IMR-90 (cell line): ENCODE results near the gene WIPF2. TPM values are rescaled to one million over a fixed set of nuclear protein-coding genes. Genes with fewer than 3 reads are reported as not detected.
A peak's percentile ranks its signal among the peaks of the same experiment; 100 is the strongest.

Experiments
- ATAC-seq: fragments of 200-7000 bp; cut with Tn5 transposase; 2 replicates; pipeline ENCODE4 v1.9.1; 2020; ENCODE audit warnings: low read depth, mild to moderate bottlenecking, moderate library complexity
- BruUV-seq: library from RNA; stranded (reverse); fragments of 400-500 nt; replicated peaks from 2 replicates; lab custom pipeline; 2021; lab: Mats Ljungman, UMichigan
- CTCF ChIA-PET: fragments of 300-600 bp; formaldehyde crosslinking; extraction: SDS; loops from one replicate; lab custom pipeline; 2021; ENCODE audit warnings: antibody characterized with exemption; lab: Yijun Ruan, JAX
- POLR2A ChIA-PET: fragments of 300-600 bp; sonication (Branson Sonifier 250); formaldehyde crosslinking; loops from one replicate; lab custom pipeline; 2022; ENCODE audit warnings: antibody characterized with exemption; ENCODE audit not compliant: unreplicated experiment; lab: Charles Lee
- DNase-seq: peaks from one replicate; pipeline ENCODE4 v3.0.0; 2013
- H2AFZ ChIP-seq: replicated peaks from 2 replicates; pipeline ENCODE3; 2013; ENCODE audit warnings: low read length, mild to moderate bottlenecking; ENCODE audit not compliant: poor library complexity
- H2AK5ac ChIP-seq: 2 replicates; pipeline ENCODE4 v1.6.1; 2013; ENCODE audit warnings: low read depth, low read length, inconsistent platforms
- H2AK9ac ChIP-seq: replicated peaks from 2 replicates; pipeline ENCODE3; 2013; ENCODE audit warnings: mild to moderate bottlenecking, low read depth, low read length, moderate library complexity; ENCODE audit not compliant: poor library complexity
- H2BK120ac ChIP-seq: 2 replicates; pipeline ENCODE4 v1.6.1; 2013; ENCODE audit warnings: low read depth, low read length, inconsistent platforms
- H2BK15ac ChIP-seq: 3 replicates; pipeline ENCODE4 v1.6.1; 2013; ENCODE audit warnings: low read depth, low read length, inconsistent platforms
- H2BK20ac ChIP-seq: 2 replicates; pipeline ENCODE4 v1.6.1; 2013; ENCODE audit warnings: low read depth, mild to moderate bottlenecking, inconsistent platforms, low read length, moderate library complexity
- H2BK5ac ChIP-seq: 2 replicates; pipeline ENCODE4 v1.6.1; 2013; ENCODE audit warnings: mild to moderate bottlenecking, low read depth, low read length, inconsistent platforms; ENCODE audit not compliant: poor library complexity, severe bottlenecking
- H3K14ac ChIP-seq: replicated peaks from 2 replicates; pipeline ENCODE4 v1.6.1; 2013; ENCODE audit warnings: low read depth, low read length, inconsistent platforms
- H3K18ac ChIP-seq: 2 replicates; pipeline ENCODE4 v1.6.1; 2013; ENCODE audit warnings: low read depth, low read length, control low read depth
- H3K23ac ChIP-seq: 2 replicates; pipeline ENCODE4 v1.6.1; 2013; ENCODE audit warnings: low read depth, low read length, inconsistent platforms
- H3K27ac ChIP-seq: 2 replicates; pipeline ENCODE4 v1.5.1; 2013; ENCODE audit warnings: mild to moderate bottlenecking, control low read depth, low read length; ENCODE audit not compliant: insufficient read depth
- H3K27me3 ChIP-seq: 2 replicates; pipeline ENCODE4 v1.6.1; 2013; ENCODE audit warnings: low read length; ENCODE audit not compliant: control insufficient read depth, insufficient read depth
- H3K36me3 ChIP-seq: 2 replicates; pipeline ENCODE4 v1.6.1; 2013; ENCODE audit warnings: low read length, mixed read lengths; ENCODE audit not compliant: control insufficient read depth, insufficient read depth
- H3K4ac ChIP-seq: 2 replicates; pipeline ENCODE4 v1.6.1; 2013; ENCODE audit warnings: low read depth, low read length, inconsistent platforms
- H3K4me1 ChIP-seq: 2 replicates; pipeline ENCODE4 v1.6.1; 2013; ENCODE audit warnings: low read length, mixed read lengths; ENCODE audit not compliant: control insufficient read depth, insufficient read depth
- H3K4me2 ChIP-seq: 2 replicates; pipeline ENCODE4 v1.6.1; 2013; ENCODE audit warnings: low read depth, mild to moderate bottlenecking, control low read depth, low read length, moderate library complexity
- H3K4me3 ChIP-seq: 2 replicates; pipeline ENCODE4 v1.5.1; 2013; ENCODE audit warnings: low read depth, mild to moderate bottlenecking, control low read depth, low read length, moderate library complexity; ENCODE audit not compliant: insufficient read depth
- H3K56ac ChIP-seq: 2 replicates; pipeline ENCODE4 v1.6.1; 2013; ENCODE audit warnings: low read length, inconsistent platforms; ENCODE audit not compliant: insufficient read depth; ENCODE audit errors: extremely low read depth
- H3K79me1 ChIP-seq, 2 experiments: 2 replicates each; pipeline ENCODE4 v1.6.1; 2013; ENCODE audit warnings: low read length in 2 of 2, inconsistent platforms in 1 of 2, low read depth in 1 of 2
- H3K9ac ChIP-seq: 2 replicates; pipeline ENCODE4 v1.6.1; 2013; ENCODE audit warnings: low read depth, low read length, control low read depth
- H3K9me1 ChIP-seq: 2 replicates; pipeline ENCODE4 v1.6.1; 2013; ENCODE audit warnings: low read length, inconsistent platforms; ENCODE audit not compliant: insufficient read depth
- H3K9me3 ChIP-seq: 2 replicates; pipeline ENCODE4 v1.6.1; 2013; ENCODE audit warnings: low read length; ENCODE audit not compliant: control insufficient read depth, insufficient read depth
- H4K20me1 ChIP-seq: 2 replicates; pipeline ENCODE4 v1.6.1; 2013; ENCODE audit warnings: low read length, inconsistent platforms; ENCODE audit not compliant: insufficient read depth
- H4K5ac ChIP-seq: 2 replicates; pipeline ENCODE4 v1.6.1; 2013; ENCODE audit warnings: mild to moderate bottlenecking, low read depth, low read length, control low read depth
- H4K8ac ChIP-seq, 2 experiments: 2 replicates each; pipeline ENCODE4 v1.6.1; 2013; ENCODE audit warnings: low read depth in 2 of 2, low read length in 2 of 2, control low read depth in 1 of 2, inconsistent platforms in 1 of 2
- H4K91ac ChIP-seq: 2 replicates; pipeline ENCODE4 v1.6.1; 2013; ENCODE audit warnings: low read depth, low read length, inconsistent platforms; ENCODE audit not compliant: insufficient read depth
- CEBPB ChIP-seq: IDR thresholded peaks from 2 replicates; pipeline ENCODE4 v1.6.1; 2012; ENCODE audit warnings: low read depth, low read length, improper control_type of control experiment
- CHD1 ChIP-seq: IDR thresholded peaks from 2 replicates; pipeline ENCODE4 v1.6.1; 2012; ENCODE audit warnings: low read depth, low read length, improper control_type of control experiment
- CTCF ChIP-seq: conservative IDR thresholded peaks from 2 replicates; pipeline ENCODE4 v1.5.1; 2012; ENCODE audit warnings: mild to moderate bottlenecking, low read depth, low read length, improper control_type of control experiment
- ELK1 ChIP-seq: fragments of 150-350 bp; IDR thresholded peaks from 2 replicates; pipeline ENCODE4 v1.6.1; 2016; ENCODE audit warnings: low read depth, mild to moderate bottlenecking, low read length, moderate library complexity, borderline replicate concordance
- MAFK ChIP-seq: IDR thresholded peaks from 2 replicates; pipeline ENCODE4 v1.6.1; 2012; ENCODE audit warnings: low read depth, low read length, improper control_type of control experiment
- MXI1 ChIP-seq: IDR thresholded peaks from 2 replicates; pipeline ENCODE4 v1.6.1; 2012; ENCODE audit warnings: low read depth, mild to moderate bottlenecking, low read length, moderate library complexity, borderline replicate concordance
- POLR2A ChIP-seq: IDR thresholded peaks from 2 replicates; pipeline ENCODE4 v1.6.1; 2012; ENCODE audit warnings: mild to moderate bottlenecking, low read depth, low read length
- RFX5 ChIP-seq: IDR thresholded peaks from 2 replicates; pipeline ENCODE4 v1.8.0; 2012; ENCODE audit warnings: low read depth, mild to moderate bottlenecking, low read length, moderate library complexity
- SMC3 ChIP-seq: fragments of 150-350 bp; IDR thresholded peaks from 2 replicates; pipeline ENCODE4 v1.6.1; 2016; ENCODE audit warnings: low read depth, mild to moderate bottlenecking, antibody characterized with exemption, low read length, moderate library complexity
- WGBS, 2 experiments: methylation state at CpG; one replicate each; pipeline versions ENCODE4 v1.1.5 to v1.1.7; 2013; ENCODE audit warnings: missing lambda C conversion rate in 2 of 2; ENCODE audit not compliant: insufficient read length in 1 of 2; ENCODE audit errors: extremely low coverage in 2 of 2; 5-methylcytosine and 5-hydroxymethylcytosine counted together
- dilution Hi-C: fragments of 300-500 bp; cut with HindIII; formaldehyde crosslinking; loops from one replicate; pipeline ENCODE4 v1.14.3; 2018; ENCODE audit warnings: low sequenced_read_pairs; ENCODE audit not compliant: unreplicated experiment
- in situ Hi-C: fragments of 300-500 bp; cut with MboI; formaldehyde crosslinking; loops from 3 replicates; pipeline ENCODE4 v1.14.3; 2019; ENCODE audit warnings: low sequenced_read_pairs, inconsistent platforms, mixed read lengths
- intact Hi-C: fragments of 100-400 bp; cut with micrococcal nuclease; formaldehyde crosslinking; loops from 2 replicates; pipeline ENCODE4 v1.10.0; 2022
- polyA plus RNA-seq, 3 experiments: library from polyadenylated mRNA; depleted of rRNA; stranded (reverse); fragments of >200 nt; gene quantifications; 2 replicates each; pipeline ENCODE4 v1.2.3, GENCODE V29; 2012; ENCODE audit warnings: low replicate concordance in 1 of 3
- total RNA-seq: library from RNA; depleted of rRNA; stranded (reverse); fragments of >200 nt; gene quantifications from 2 replicates; pipeline ENCODE4 v1.2.3, GENCODE V29; 2012

WIPF2 gene
- total and polyA plus RNA-seq, 2 of the 4 experiments (the other 2 are of a cell fraction) = 2.0 to 8.9 TPM

GRCh38 chr17:40309031-40309948, 90.2 kb downstream of the WIPF2 start, which contains the start of gene RARA:
TSS of gene RARA (plus strand) at chr17:40309180. CDS start at chr17:40331219, 22,039 bp downstream.
- peak within 1 kb of the TSS; percentile 41 for H3K4me3 ChIP-seq
- TF ChIP-seq SMC3 (no peak), ELK1 (no peak), CHD1 (no peak), POLR2A (no peak), RFX5 (no peak), MAFK (no peak), CEBPB (peak; percentile 57), MXI1 (no peak), CTCF (no peak)
- H3K18ac ChIP-seq = peak within 1 kb of the TSS; percentile 5
- H3K9me1 ChIP-seq = peaks cover 23% of the 10 kb centered on the region
- no peaks in the 10 kb centered on the region for H3K27me3 ChIP-seq
- H3K9me3 ChIP-seq = no peaks in the 10 kb centered on the region
- H2BK5ac ChIP-seq = no peak within 1 kb of the TSS
- H3K23ac ChIP-seq = peak within 1 kb of the TSS; percentile 43
- no TSS peak for BruUV-seq
- H2BK15ac ChIP-seq = peak within 1 kb of the TSS; percentile 47; the same call in 2 of the 3 replicates
- intact Hi-C loops (no loop called here), in situ Hi-C loops (no loop called here), dilution Hi-C loops (no loop called here)
- peak within 1 kb of the TSS; percentile 57; the same call in 1 of the 2 replicates for H2BK120ac ChIP-seq
- peaks cover 4% of the 10 kb centered on the region; the same call in 1 of the 2 replicates for H4K20me1 ChIP-seq
- no peaks in the 10 kb centered on the region for H3K36me3 ChIP-seq
- H4K8ac ChIP-seq = peak within 1 kb of the TSS; percentile 38 to 39; a peak in 2 of 4 replicates
- H4K5ac ChIP-seq = no peak within 1 kb of the TSS; the same call in 1 of the 2 replicates
- peak within 1 kb of the TSS; percentile 45 for H2BK20ac ChIP-seq
- H2AFZ ChIP-seq = peak within 1 kb of the TSS; percentile 88
- peak within 1 kb of the TSS; percentile 39; the same call in 1 of the 2 replicates for H4K91ac ChIP-seq
- H2AK5ac ChIP-seq = peak within 1 kb of the TSS; percentile 56; the same call in 1 of the 2 replicates
- H3K27ac ChIP-seq = no peak within 1 kb of the TSS; the same call in 1 of the 2 replicates
- H2AK9ac ChIP-seq = peak within 1 kb of the TSS; percentile 47
- CTCF ChIA-PET = interaction anchor here (1.0 kb wide), 1 partner anchor 8 kb away, joined by 3 read pairs; no protein-coding TSS in a partner anchor
- H3K56ac ChIP-seq = no peak within 1 kb of the TSS
- H3K14ac ChIP-seq = peak within 1 kb of the TSS; percentile 74
- peak within 1 kb of the TSS; percentile 68 for H3K4ac ChIP-seq
- DNase-seq (no peak), ATAC-seq (peak; percentile 33; the same call in 1 of the 2 replicates)
- H3K9ac ChIP-seq = peak within 1 kb of the TSS; percentile 56; the same call in 1 of the 2 replicates
- POLR2A ChIA-PET = interaction anchor here (0.5 to 0.9 kb wide), 2 partner anchors 52 to 56 kb away, joined by 3 to 5 read pairs; partner anchors contain the start of gene GJD3
- H3K4me2 ChIP-seq = peak within 1 kb of the TSS; percentile 74
- 0% methylated on average over 4 of the region's 20 CpGs; no CpG with 5 or more reads in 1 of the 2 experiments for WGBS, 2 experiments
- H3K79me1 ChIP-seq = peaks cover 0 to 10% of the 10 kb centered on the region in 2 experiments; a peak in 2 of 4 replicates
- peaks cover 58% of the 10 kb centered on the region for H3K4me1 ChIP-seq
